CD4-positive, alpha-beta T cell treated with Interleukin-2 at 100 ng/mL for 4 hours (primary cell): Measurements from ENCODE around the gene NKX2-3.

ENCODE experiments used
- DNase-seq: peaks from one replicate; pipeline ENCODE4 v3.0.0-alpha.2; 2020; ENCODE audit warnings: low spot score

Gene NKX2-3

DNA sequence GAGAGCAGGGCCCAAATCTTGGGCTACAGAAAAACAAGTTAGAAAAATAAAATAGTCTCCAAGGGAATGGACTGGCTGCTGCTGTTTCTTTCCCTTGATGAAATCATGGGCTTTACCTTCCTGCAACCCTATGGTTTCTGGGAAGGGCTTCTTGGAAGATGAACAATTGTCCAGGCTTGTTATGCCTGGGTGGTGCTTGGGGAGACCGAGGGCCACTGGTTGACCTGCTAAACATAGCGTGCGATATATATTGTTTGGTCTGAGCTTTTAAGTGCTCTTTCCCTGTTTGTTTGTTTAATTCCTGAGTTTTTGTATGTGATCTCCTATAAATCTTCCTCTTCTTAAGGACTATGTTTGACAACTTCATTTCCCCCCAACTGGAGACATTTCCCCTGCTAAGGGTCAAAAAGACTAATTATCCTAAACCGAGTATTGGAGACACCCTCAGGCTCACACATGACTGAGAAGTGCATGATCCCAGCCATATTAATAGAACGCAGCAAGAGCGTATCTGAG lies 49.6 kb downstream of the NKX2-3 start:
- DNase-seq = no peak

DNA sequence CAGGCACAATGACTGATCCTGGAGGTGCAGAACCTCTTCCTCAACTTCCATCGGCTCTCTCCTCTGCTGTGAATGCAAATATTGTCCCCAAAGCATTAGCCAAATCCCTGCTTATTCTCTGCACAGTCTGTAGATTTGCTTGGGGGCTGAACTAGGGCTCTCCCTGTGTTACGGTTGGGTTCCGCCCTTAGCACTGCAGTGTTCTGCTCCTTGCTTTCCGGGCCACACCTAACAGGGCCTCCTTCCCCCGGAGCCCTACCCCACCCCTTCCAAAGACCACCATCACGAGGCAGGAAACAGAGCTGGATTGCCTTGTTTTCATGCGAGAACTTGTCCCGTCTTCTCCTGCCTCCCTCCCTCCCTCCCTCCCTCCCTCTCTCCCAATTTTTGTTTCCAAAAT lies 50.9 kb downstream of the NKX2-3 start:
- no peak for DNase-seq
